NCI-H2029 treated with DMSO at 0.1 percent for 48 hours (cell line): ENCODE data around the gene S100A2.

ENCODE experiments used
- DNase-seq: peaks from one replicate; lab custom pipeline; 2025; lab: John Stamatoyannopoulos, UW

Gene S100A2

GRCh38 chr1:153565529-153566374 is at the start of gene S100A2:
Gene S100A2, minus strand, starts transcription at chr1:153565844. Its CDS starts 1,967 bp downstream, at chr1:153563877.
- peak; percentile 4 for DNase-seq

- DNase-seq: no peak
Measured at GRCh38 chr1:153615406-153615805, 49.8 kb upstream of the S100A2 start.

GRCh38 chr1:153614906-153615305 is 49.3 kb upstream of the S100A2 start:
- no peak for DNase-seq

DNA sequence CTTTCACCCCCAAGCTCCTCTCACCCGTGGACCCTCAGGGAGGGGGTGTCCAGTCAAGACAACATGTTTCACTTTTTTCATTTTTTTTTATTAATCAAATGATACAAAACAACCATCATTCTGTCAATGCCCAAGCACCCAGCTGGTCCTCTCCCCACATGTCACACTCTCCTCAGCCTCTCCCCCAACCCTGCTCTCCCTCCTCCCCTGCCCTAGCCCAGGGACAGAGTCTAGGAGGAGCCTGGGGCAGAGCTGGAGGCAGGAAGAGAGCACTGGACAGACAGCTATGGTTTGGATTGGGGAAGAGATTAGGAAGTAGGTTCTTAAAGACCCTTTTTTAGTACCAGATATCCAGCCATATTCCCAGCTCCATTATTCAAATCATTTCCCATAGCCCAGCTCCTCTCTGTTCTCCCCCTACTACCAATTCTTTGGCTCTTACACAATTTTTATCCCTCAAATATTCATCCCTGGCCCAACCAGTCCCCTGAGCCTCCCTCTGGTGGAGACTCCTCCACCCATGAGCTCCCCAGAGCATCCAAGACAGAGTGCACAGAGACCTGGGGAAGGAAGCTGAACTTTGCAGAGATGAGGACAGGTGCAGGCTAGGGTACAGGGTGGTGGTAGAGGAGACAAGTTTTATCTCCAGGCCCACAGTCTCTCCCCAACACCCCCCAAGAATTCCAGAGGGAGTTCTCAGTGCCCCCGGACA is 48.7 kb upstream of the S100A2 start:
- no peak for DNase-seq

GRCh38 chr1:153613406-153613805 is 47.8 kb upstream of the S100A2 start:
- no peak for DNase-seq

- no peak for DNase-seq
Measured at GRCh38 chr1:153612755-153613331, 47.2 kb upstream of the S100A2 start, which contains the start of gene S100A16. Gene S100A16, minus strand, starts transcription at chr1:153613137. Its CDS starts 4,986 bp downstream, at chr1:153608151.

GRCh38 chr1:153612111-153612754 is 46.6 kb upstream of the S100A2 start:
- DNase-seq: no peak

- DNase-seq: no peak
Measured at GRCh38 chr1:153611356-153611755, 45.7 kb upstream of the S100A2 start.

DNA sequence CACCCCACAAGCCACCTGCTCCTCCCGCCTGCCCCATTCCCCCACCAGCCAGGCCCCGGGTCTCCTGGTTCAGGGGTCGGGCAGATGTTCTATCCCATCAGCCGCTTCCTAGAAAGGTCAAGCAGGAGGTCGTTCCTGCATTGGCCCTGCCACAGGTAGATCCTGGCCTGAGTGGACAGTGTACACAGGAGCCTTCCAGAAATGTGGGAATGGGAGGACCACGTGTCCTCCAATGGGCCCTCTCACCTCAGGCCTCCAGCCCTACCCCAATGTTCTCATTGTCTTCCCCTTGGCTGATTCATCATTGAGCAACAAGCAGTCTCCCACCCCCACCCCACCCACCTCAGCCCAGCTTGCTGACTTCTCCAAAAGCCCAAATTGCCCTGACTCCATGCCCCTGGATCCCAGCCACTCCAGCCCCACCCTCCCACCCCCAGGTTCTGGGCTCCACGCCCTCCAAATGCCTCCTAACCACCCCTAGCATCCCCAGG is 45.2 kb upstream of the S100A2 start:
- DNase-seq: no peak

DNA sequence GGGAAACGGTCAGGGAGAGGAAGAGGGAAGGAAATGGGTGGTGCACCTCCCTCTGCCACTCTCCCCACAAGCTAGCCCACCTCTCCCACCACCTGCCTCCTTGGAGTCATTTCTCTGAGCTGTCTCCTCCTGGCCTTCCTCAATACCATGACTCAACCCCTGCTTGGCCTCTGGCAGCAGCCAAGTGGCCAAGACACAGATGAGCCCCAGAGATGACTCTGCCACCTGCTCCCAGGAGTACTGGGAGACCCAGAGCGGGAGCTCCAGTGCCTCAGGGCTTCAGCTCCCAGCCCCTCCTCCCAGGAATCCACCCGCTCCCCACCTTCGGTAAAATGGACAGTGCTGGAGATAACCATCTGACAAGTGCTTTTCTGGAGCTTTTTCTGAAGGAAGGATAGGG is 44.7 kb upstream of the S100A2 start:
- no peak for DNase-seq

- no peak for DNase-seq
Measured at GRCh38 chr1:153609585-153609907, 43.9 kb upstream of the S100A2 start.

GRCh38 chr1:153608742-153609584 is 43.3 kb upstream of the S100A2 start:
- no peak for DNase-seq

- no peak for DNase-seq
Measured at GRCh38 chr1:153608089-153608682, 42.5 kb upstream of the S100A2 start.

GRCh38 chr1:153607381-153607780 is 41.7 kb upstream of the S100A2 start:
- no peak for DNase-seq

GRCh38 chr1:153606194-153606593 is 40.5 kb upstream of the S100A2 start:
- DNase-seq: no peak

GRCh38 chr1:153602749-153603148 is 37.1 kb upstream of the S100A2 start:
- no peak for DNase-seq

GRCh38 chr1:153599847-153600246 is 34.2 kb upstream of the S100A2 start:
- no peak for DNase-seq

DNA sequence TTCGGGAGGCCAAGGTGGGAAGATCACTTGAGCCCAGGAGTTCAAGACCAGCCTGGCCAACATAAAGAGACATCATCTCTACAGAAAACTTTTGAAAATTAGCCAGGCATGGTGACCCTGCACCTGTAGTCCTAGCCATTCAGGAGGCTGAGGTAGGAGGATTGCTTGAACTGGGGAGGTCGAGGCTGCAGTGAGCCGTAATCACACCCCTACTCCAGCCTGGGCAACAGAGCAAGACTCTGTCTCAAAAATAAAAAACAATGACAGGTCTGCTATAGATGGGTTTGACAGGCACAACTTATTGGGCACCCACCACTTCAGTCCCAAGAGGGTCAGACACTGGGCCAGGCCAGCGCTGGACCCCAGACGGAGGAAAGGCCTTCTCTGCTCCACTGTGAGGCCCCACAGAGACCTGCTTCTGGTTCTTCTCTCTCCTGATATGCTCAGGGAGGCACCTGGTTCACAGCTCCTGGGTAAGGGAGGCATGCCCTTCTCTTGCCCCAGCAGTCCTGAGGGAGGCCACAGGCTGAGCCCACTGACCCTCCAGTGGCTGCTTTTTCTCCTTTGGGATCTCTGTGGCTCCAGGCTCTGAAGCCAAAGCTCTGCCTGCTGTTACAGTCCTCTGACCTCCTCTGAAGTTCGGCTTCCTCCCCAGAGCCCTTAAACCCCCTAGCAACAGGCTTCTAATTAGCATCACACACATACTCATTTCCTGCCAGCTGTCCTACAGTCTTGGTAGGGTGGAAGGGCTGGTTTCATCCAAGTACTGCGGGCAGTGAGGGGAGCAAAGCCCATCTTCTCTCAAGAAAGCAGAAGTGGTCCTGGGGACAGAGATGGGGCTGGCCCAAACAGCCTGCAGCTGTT is 32.9 kb upstream of the S100A2 start:
- no peak for DNase-seq

- DNase-seq: no peak
Measured at GRCh38 chr1:153597206-153597605, 31.6 kb upstream of the S100A2 start.

- no peak for DNase-seq
Measured at GRCh38 chr1:153592748-153593147, 27.1 kb upstream of the S100A2 start.
